PFSK-1 (cell line): ENCODE measurements around the gene MYO5C.

Experiments used
- FOXP2 ChIP-seq: optimal IDR thresholded peaks from 2 replicates; pipeline ENCODE3; 2011; ENCODE audit warnings: borderline replicate concordance, control low read depth, inconsistent platforms; ENCODE audit not compliant: insufficient read depth; ENCODE audit errors: extremely low read length, extremely low read depth
- POLR2AphosphoS5 ChIP-seq: IDR thresholded peaks from 2 replicates; pipeline ENCODE4 v1.6.1; 2012; ENCODE audit warnings: low read depth, mild to moderate bottlenecking, control low read depth, low read length, moderate library complexity
- SIN3A ChIP-seq: IDR thresholded peaks from 2 replicates; pipeline ENCODE4 v1.6.1; 2012; ENCODE audit warnings: mild to moderate bottlenecking, low read length, moderate library complexity, borderline replicate concordance; ENCODE audit not compliant: insufficient read depth
- TAF1 ChIP-seq: IDR thresholded peaks from 2 replicates; pipeline ENCODE4 v1.6.1; 2012; ENCODE audit warnings: low read length, control low read depth, borderline replicate concordance; ENCODE audit not compliant: insufficient read depth
- TF ChIP-seq, protein P1 (sequence below), 2 experiments: IDR thresholded peaks; 2 replicates each; pipeline versions ENCODE4 v1.6.1 to v1.8.0; 2011 to 2012; ENCODE audit warnings: low read depth in 2 of 2, low read length in 2 of 2, control low read depth in 1 of 2, inconsistent platforms in 1 of 2, mild to moderate bottlenecking in 1 of 2, moderate library complexity in 1 of 2; ENCODE audit not compliant: insufficient read depth in 1 of 2

MYO5C gene

DNA sequence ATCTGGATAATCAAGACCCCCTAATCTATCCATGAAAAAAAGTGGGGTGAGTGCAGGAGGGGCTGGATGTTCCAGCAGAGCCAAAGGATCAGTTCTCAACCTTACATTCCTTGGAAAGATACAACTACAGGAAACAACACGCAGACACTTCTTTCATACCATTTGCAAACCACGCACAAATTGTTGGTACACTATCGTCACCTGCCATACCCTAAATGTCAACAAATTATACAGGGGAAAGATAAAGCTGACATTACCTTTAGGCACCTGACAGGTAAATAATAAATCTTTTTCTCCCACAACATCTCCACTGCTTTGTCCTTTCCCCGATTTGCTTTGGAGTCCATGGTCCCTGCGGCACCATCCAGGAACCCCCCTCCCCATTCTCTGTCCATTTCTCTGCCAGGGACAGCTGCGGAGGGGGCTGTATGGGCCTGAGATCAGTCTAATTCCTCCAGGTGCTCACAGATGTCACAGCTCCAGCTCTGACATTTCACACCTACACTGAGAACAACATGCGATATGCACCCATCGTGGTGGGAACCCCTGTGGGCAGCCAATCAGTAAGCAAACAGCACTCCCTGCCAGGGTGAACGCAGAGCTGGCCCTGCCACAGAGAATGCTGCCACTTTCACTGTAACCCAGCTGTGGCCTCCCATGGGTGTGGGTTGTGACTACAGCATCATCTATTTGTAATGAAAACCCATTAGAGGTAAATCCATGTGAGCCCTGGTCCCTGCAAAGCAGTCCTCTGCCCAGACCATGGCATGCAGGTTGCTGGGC lies 145.4 kb downstream of the MYO5C start:
- no peak for TF ChIP-seq SIN3A
- TF ChIP-seq TAF1, result no peak
- TF ChIP-seq FOXP2, result no peak
- TF ChIP-seq POLR2AphosphoS5, result no peak
- TF ChIP-seq, protein P1, sequence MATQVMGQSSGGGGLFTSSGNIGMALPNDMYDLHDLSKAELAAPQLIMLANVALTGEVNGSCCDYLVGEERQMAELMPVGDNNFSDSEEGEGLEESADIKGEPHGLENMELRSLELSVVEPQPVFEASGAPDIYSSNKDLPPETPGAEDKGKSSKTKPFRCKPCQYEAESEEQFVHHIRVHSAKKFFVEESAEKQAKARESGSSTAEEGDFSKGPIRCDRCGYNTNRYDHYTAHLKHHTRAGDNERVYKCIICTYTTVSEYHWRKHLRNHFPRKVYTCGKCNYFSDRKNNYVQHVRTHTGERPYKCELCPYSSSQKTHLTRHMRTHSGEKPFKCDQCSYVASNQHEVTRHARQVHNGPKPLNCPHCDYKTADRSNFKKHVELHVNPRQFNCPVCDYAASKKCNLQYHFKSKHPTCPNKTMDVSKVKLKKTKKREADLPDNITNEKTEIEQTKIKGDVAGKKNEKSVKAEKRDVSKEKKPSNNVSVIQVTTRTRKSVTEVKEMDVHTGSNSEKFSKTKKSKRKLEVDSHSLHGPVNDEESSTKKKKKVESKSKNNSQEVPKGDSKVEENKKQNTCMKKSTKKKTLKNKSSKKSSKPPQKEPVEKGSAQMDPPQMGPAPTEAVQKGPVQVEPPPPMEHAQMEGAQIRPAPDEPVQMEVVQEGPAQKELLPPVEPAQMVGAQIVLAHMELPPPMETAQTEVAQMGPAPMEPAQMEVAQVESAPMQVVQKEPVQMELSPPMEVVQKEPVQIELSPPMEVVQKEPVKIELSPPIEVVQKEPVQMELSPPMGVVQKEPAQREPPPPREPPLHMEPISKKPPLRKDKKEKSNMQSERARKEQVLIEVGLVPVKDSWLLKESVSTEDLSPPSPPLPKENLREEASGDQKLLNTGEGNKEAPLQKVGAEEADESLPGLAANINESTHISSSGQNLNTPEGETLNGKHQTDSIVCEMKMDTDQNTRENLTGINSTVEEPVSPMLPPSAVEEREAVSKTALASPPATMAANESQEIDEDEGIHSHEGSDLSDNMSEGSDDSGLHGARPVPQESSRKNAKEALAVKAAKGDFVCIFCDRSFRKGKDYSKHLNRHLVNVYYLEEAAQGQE (IDR thresholded peaks at IDR 0.05; ENCODE audit: insufficient read depth in 1 of 2, low read depth in 2 of 2, low read length in 2 of 2), result no peak

- TF ChIP-seq FOXP2 (no peak), POLR2AphosphoS5 (no peak), TAF1 (no peak), SIN3A (no peak)
- TF ChIP-seq, protein P1 (IDR thresholded peaks at IDR 0.05; ENCODE audit: insufficient read depth in 1 of 2, low read depth in 2 of 2, low read length in 2 of 2), result no peak
Observed at GRCh38 chr15:52148403-52148802, 147.2 kb downstream of the MYO5C start.

DNA sequence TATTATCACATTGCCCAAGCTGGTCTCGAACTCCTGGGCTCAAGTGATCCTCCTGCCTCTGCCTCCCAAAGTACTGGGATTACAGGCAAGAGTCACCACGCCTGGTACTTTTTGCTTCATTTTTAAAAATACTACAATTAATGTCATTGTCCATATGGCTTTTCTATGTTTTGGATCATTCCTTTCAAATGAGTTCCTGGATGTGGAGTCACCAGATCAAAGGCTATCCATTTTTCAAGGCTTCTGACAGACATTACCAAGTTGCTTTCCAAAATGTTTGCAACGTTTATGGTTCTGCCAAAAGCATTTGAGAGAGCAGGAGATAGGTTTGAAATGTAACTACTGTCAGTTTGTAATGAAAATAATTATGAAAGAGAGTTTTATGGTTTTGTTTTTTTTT lies 148.8 kb downstream of the MYO5C start:
- TF ChIP-seq SIN3A (no peak), POLR2AphosphoS5 (no peak), FOXP2 (no peak), TAF1 (no peak)
- TF ChIP-seq, protein P1 (IDR thresholded peaks at IDR 0.05; ENCODE audit: insufficient read depth in 1 of 2, low read depth in 2 of 2, low read length in 2 of 2), result no peak

DNA sequence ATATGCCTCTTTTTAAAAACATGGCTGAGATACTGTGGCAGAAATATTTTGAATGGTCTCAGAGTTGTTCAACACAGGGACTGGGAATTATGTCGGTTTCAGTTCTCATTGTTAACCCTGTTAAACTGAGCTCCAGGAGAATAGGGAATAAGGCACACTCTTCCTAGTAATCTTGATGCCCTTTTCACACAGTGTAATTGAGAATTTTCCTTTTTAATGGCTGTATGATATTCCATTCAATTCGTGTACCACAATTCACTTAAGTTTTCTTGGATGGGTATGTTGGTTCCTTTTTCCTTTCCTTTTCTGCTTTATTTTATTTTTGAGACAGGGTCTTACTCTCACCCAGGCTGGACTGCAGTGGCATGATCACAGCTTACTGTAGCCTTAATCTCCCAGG lies 149.3 kb downstream of the MYO5C start:
- no peak for TF ChIP-seq SIN3A
- TF ChIP-seq POLR2AphosphoS5, result no peak
- TF ChIP-seq TAF1, result no peak
- TF ChIP-seq, protein P1 (IDR thresholded peaks at IDR 0.05; ENCODE audit: insufficient read depth in 1 of 2, low read depth in 2 of 2, low read length in 2 of 2), result no peak
- no peak for TF ChIP-seq FOXP2
